Breast epithelium (tissue), 4 donors: ENCODE data around the gene FLCN. TPM values are rescaled to one million over a fixed set of nuclear protein-coding genes. Genes with fewer than 3 reads are reported as not detected.
"Not testable (repeated sequence)": the region's sequence is repeated elsewhere in the genome, so short reads cannot be mapped to it uniquely, and the experiment has no call there.

Experiments used
- DNase-seq, 2 donors: peaks; one replicate each; pipeline ENCODE4 v3.0.0-alpha.2; 2019; ENCODE audit warnings: low spot score in 2 of 2
- H3K27ac ChIP-seq, 2 donors: fragments of 200-600 bp; sonication (generic) in 1 of 2; one replicate each; pipeline ENCODE4 v1.5.1; 2016 to 2019; ENCODE audit warnings: mild to moderate bottlenecking in 1 of 2
- H3K27me3 ChIP-seq, 2 donors: fragments of 200-600 bp; sonication (generic) in 1 of 2; one replicate each; pipeline versions ENCODE4 v1.5.1 to v1.6.0; 2017 to 2019; ENCODE audit warnings: control low read depth in 1 of 2, mild to moderate bottlenecking in 1 of 2
- H3K36me3 ChIP-seq: fragments of 200-600 bp; one replicate; pipeline ENCODE4 v1.5.1; 2019
- H3K4me1 ChIP-seq, 2 donors: fragments of 200-600 bp; sonication (generic); one replicate each; pipeline ENCODE4 v1.5.1; 2016 to 2019; ENCODE audit warnings: control low read depth in 1 of 2
- H3K4me3 ChIP-seq, 3 donors: fragments of 200-600 bp; sonication (generic); 1 replicate in 2 of 3; 2 replicates in 1 of 3; pipeline ENCODE4 v1.5.1; 2016 to 2019; ENCODE audit warnings: mild to moderate bottlenecking in 3 of 3, moderate library complexity in 2 of 3
- H3K9me3 ChIP-seq, 2 donors: fragments of 200-600 bp; sonication (generic) in 1 of 2; one replicate each; pipeline ENCODE4 v1.5.1; 2016 to 2019; ENCODE audit warnings: control low read depth in 1 of 2
- CTCF ChIP-seq, 3 donors: fragments of 450-650 bp; IDR thresholded peaks; one replicate each; pipeline ENCODE4 v1.5.1; 2016 to 2017; ENCODE audit warnings: antibody characterized with exemption in 3 of 3, mild to moderate bottlenecking in 3 of 3, moderate library complexity in 3 of 3
- POLR2A ChIP-seq: fragments of 450-650 bp; IDR thresholded peaks from one replicate; pipeline ENCODE4 v1.6.1; 2016; ENCODE audit warnings: antibody characterized with exemption, mild to moderate bottlenecking, moderate library complexity
- POLR2AphosphoS5 ChIP-seq, 3 donors: sonication (generic); formaldehyde crosslinking; IDR thresholded peaks; one replicate each; pipeline ENCODE4 v1.6.1; 2017; ENCODE audit warnings: antibody characterized with exemption in 3 of 3
- intact Hi-C: fragments of 100-400 bp; cut with DNase I; formaldehyde crosslinking; loops from one replicate; pipeline ENCODE4 v1.15.1; 2023; ENCODE audit warnings: low total_unique reads
- total RNA-seq, 3 donors: library from RNA; depleted of rRNA; stranded (reverse); fragments of >200 nt; gene quantifications; one replicate each; pipeline ENCODE4 v1.1.0, GENCODE V29; 2016

FLCN gene
- 10 to 100 TPM; 39.7 to 61.1 (median 57.0) TPM for total RNA-seq

GRCh38 chr17:17237026-17237799, at the start of gene FLCN:
Gene FLCN (minus strand): TSS chr17:17237168. CDS start chr17:17228137, 9,031 bp downstream.
- Histone ChIP-seq H3K36me3 (no peaks in the 10 kb centered on the region), H3K4me1 (no peaks in the 10 kb centered on the region), H3K27me3 (no peaks in the 10 kb centered on the region), H3K9me3 (no peaks in the 10 kb centered on the region), H3K27ac (peak within 1 kb of the TSS; percentile 97 to 98), H3K4me3 (peak within 1 kb of the TSS; percentile 94 to 100 (median 99))
- peak; percentile 91 to 92 for DNase-seq
- TF ChIP-seq POLR2A (peak; percentile 88), CTCF (IDR thresholded peaks at IDR 0.05) (peak in 2 of 3 donors; percentile 43 to 52), POLR2AphosphoS5 (IDR thresholded peaks at IDR 0.05) (peak; percentile 91 to 94 (median 93))
- intact Hi-C loops, result no loop called here

- no peaks in the 10 kb centered on the region for H3K36me3 ChIP-seq
- intact Hi-C loops, result no loop called here
- H3K4me3 ChIP-seq, result no peak overlapping the region
- TF ChIP-seq POLR2A, result no peak
- no peak for TF ChIP-seq CTCF (IDR thresholded peaks at IDR 0.05)
- TF ChIP-seq POLR2AphosphoS5 (IDR thresholded peaks at IDR 0.05), result no peak
- no peaks in the 10 kb centered on the region for H3K4me1 ChIP-seq
- no peaks in the 10 kb centered on the region for H3K9me3 ChIP-seq
- H3K27me3 ChIP-seq, result no peaks in the 10 kb centered on the region
- no peak overlapping the region for H3K27ac ChIP-seq
- no peak for DNase-seq
These were observed 49.0 kb upstream of the FLCN start for GRCh38 chr17:17285951-17286350.

GRCh38 chr17:17280613-17281549, 43.9 kb upstream of the FLCN start, which contains the start of gene COPS3:
Gene COPS3 (minus strand): TSS chr17:17281246. CDS start chr17:17281186, 60 bp downstream.
- Histone ChIP-seq H3K9me3 (no peaks in the 10 kb centered on the region), H3K27ac (peak within 1 kb of the TSS; percentile 96), H3K4me3 (peak within 1 kb of the TSS; percentile 92 to 99 (median 93)), H3K36me3 (no peaks in the 10 kb centered on the region), H3K4me1 (peaks cover 4 to 12% of the 10 kb centered on the region in 2 donors), H3K27me3 (no peaks in the 10 kb centered on the region)
- peak; percentile 95 to 98 for DNase-seq
- no peak for TF ChIP-seq CTCF (IDR thresholded peaks at IDR 0.05)
- peak; percentile 68 for TF ChIP-seq POLR2A
- peak; percentile 78 to 88 (median 81) for TF ChIP-seq POLR2AphosphoS5 (IDR thresholded peaks at IDR 0.05)
- intact Hi-C loops, result no loop called here

- peaks cover 4 to 12% of the 10 kb centered on the region in 2 donors for H3K4me1 ChIP-seq
These were observed 42.3 kb upstream of the FLCN start for GRCh38 chr17:17279316-17279715.

GRCh38 chr17:17277431-17277830, 40.5 kb upstream of the FLCN start:
- intact Hi-C loops, result not testable (repeated sequence)

More at GRCh38 chr17:17279316-17279715, 42.3 kb upstream of the FLCN start:
- H3K27me3 ChIP-seq, result no peaks in the 10 kb centered on the region
- H3K4me3 ChIP-seq, result peak overlapping the region in 2 of 3 donors; percentile 92 to 99
- no peak overlapping the region for H3K27ac ChIP-seq
- no peaks in the 10 kb centered on the region for H3K9me3 ChIP-seq
- intact Hi-C loops, result no loop called here
- H3K36me3 ChIP-seq, result no peaks in the 10 kb centered on the region
- TF ChIP-seq POLR2A (no peak), POLR2AphosphoS5 (IDR thresholded peaks at IDR 0.05) (no peak), CTCF (IDR thresholded peaks at IDR 0.05) (no peak)
- no peak for DNase-seq

More at GRCh38 chr17:17277431-17277830, 40.5 kb upstream of the FLCN start:
- DNase-seq, H3K27me3 ChIP-seq, H3K4me3 ChIP-seq, H3K36me3 ChIP-seq, H3K27ac ChIP-seq, H3K9me3 ChIP-seq: not testable (repeated sequence)
- H3K4me1 ChIP-seq, result peaks cover 4 to 12% of the 10 kb centered on the region in 2 donors
